T follicular helper cell (primary cell): Measurements from ENCODE around the gene LIMCH1.
"Not testable (repeated sequence)": the region's sequence is repeated elsewhere in the genome, so short reads cannot be mapped to it uniquely, and the experiment has no call there.

Source experiments
- DNase-seq: peaks from one replicate; pipeline ENCODE4 v3.0.0-alpha.2; 2020; ENCODE audit warnings: low read depth
- total RNA-seq, 2 experiments: gene quantifications; one replicate each; lab custom pipeline; 2026; lab: John Stamatoyannopoulos, UW

LIMCH1 gene, protein sequence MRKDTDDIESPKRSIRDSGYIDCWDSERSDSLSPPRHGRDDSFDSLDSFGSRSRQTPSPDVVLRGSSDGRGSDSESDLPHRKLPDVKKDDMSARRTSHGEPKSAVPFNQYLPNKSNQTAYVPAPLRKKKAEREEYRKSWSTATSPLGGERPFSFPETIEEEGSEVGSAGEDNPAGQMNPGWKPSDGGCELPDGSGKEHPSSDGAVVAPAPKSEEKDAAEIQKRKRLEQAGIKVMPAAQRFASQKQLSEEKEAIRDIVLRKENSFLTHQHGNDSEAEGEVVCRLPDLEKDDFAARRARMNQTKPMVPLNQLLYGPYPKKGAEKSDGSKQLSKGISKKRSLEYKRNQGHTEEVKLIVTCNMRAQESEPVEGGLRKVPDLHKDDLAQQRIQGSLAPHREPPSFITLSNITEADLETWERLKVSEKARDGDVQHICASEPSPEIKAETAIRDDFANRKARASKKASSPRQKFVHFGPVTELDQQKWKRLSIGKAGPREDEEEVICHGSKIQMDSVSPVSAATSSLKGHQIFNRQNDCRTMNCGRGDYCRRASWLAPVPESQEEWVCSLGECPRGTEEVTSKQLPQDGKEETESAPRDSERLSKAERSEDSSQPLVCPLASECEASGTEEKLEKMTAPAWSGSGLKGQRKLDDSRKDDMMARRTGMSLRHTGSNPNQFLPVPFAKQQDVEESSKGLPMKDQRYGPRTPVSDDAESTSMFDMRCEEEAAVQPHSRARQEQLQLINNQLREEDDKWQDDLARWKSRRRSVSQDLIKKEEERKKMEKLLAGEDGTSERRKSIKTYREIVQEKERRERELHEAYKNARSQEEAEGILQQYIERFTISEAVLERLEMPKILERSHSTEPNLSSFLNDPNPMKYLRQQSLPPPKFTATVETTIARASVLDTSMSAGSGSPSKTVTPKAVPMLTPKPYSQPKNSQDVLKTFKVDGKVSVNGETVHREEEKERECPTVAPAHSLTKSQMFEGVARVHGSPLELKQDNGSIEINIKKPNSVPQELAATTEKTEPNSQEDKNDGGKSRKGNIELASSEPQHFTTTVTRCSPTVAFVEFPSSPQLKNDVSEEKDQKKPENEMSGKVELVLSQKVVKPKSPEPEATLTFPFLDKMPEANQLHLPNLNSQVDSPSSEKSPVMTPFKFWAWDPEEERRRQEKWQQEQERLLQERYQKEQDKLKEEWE (N-terminal part only)
- total RNA-seq = 0.04 to 0.06 reads per million in 2 experiments

DNA sequence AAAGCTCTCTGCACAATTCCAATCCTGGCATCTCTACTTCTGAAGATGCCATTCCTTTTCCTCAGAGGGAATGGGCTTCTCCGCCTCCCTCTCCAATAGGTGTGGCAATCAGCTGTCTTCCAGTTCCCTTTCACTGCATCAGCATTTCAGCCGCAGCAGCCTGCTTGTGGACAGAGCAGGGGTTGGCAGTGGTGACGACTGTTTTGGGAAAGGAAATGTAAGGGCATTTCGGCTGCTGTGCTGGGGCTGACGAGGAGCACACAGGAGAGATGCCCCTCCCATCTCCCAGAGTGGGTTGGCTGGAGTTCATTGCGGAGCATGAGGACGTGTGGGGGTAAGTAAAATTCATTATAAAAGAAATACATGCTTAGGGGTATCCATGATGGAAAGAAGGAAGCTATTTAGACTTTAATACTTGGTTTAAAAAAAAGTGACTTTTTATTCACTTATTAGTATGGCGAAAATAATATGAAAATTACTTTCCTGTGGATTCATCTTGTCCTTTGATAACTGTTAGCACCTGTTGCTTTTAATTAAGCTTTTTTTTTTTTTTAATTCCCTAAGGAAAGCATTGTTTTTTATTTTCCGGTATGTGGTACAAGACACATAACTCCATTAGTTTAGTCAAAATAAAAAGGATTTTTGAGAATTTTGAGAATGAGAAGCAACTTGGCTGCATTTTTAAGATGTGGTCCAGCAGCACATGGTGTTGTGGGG, at the start of gene LIMCH1:
Gene LIMCH1 (plus strand): TSS at position 141 of the 717 bp plus-strand sequence. CDS start 67,839 bp downstream, outside the sequence.
- DNase-seq = no peak

DNA sequence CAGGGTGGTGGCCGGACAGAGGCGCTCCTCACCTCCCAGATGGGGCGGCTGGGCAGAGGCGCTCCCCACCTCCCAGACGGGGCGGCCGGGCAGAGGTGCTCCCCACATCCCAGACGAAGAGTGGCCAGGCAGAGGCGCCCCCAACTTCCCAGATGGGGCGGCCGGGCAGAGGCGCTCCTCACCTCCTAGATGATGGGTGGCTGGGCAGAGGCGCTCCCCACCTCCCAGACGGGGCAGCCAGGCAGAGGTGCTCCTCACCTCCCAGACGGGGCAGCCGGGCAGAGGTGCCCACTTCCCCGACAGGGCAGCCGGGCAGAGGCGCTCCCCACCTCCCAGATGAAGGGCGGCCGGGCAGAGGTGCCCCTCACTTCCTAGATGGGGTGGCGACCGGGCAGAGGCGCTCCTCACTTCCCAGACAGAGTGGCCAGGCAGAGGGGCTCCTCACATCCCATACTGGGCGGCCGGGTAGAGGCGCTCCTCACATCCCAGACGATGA, 46.8 kb upstream of the LIMCH1 start:
- not testable (repeated sequence) for DNase-seq

DNA sequence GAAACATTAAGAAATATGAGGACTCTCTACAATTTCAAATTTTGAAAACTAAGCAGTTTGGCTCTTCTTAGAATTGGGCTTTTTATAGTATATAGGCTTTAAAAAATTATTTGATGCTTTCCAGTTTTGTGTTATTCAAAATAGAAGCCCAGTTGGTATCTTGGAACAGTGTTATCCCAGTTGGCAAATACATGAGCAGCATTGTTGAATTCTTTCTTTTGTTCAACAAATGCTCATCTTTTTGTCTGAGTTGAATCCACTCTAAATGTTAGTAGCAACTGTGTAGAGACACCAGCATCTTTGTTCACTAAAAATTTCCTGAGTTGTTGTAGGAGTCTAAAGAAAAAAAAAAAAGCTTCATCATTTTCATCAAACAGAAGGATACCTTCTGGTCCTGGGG, 41.0 kb upstream of the LIMCH1 start:
- no peak for DNase-seq

DNA sequence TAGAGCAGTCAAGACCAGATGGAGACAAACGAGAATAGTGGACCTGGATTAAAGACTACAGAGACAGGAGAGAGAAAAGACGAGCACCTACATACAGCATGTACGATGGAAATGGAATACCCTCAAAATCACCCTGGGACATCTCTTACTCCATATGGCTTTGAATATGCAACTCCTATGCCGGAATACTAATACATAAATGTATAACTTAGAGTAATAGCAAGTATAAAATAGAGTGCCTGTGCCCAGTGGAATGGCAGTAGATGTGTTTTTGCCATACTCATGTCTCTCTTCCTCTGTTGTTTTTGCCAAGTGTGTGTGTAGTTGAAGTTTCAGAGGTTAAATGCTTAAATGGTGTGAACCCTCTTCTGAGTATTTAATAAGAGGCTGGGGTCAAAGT, 39.8 kb upstream of the LIMCH1 start:
- DNase-seq = no peak

DNA sequence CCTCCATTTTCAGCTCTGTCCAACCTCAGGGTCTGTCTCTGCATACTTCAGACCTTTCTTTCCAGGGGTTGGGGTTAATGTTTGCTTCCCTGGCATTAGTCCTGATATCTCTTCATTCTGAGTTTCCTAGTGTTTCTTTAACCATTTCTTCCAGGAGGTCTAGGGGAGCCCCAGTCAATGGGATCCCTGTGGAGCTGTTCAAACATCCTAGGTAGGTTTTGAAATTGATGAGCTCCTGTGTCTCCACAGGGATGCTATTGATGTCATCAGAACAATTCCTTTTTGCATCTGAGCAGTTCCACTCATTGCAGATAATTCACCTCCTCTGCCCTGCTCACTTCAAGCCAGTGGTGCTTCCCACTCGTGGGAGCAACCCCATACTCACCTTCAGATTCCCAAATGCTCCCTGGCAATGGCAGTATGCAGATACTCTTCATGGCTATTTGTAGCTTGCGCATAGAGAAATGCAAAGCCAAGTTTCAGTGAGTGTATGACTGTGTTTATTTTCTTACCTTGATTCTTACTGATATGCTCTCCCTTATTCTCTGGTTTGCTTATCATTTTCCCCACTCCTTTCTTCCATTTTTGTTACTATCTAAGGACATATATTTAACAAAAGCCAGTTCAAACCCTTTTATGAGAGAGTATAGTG, 33.7 kb upstream of the LIMCH1 start:
- DNase-seq = no peak

DNA sequence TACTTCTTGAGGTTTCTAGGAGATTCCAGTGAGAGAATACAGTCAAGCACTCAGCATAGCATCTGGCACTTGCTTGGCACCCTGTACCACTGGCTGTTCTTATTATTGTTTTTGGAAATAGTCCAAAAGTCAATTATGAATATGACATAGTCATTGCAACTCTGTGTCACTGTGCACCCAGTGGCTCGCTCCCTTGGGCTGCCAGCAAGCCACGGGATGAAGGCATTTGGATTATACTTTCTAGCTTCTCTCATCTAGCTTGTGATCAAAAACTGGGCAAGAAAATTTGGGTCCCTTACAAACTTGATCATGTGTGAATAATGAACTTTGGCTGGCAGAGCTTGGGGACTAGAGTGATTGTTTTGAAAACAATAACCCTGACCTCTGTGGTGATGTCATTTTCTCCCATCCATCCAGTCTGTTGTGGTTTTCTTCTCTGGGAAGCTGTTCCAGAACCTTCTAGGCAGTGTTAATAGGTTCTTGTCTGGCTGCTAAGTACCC, 32.7 kb upstream of the LIMCH1 start:
- no peak for DNase-seq

DNA sequence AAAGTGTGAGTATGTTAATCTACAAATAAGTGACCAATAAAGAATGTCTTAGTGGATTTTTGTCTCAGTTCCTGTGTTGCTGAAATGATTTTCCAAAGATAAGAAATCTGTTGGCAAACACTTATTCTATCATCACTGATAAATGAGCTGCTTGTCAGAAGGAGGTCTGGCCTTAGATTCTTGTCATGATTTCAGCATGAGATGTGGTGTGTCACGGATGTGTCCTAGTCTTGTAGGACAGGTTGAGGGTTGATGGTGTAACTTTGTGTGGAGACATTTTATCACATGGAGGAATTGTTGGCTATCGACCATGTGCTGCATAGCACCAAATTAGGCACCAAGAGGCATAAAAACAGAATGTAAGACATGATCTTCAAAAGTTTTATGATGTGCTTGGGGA, 31.8 kb upstream of the LIMCH1 start:
- DNase-seq = no peak

DNA sequence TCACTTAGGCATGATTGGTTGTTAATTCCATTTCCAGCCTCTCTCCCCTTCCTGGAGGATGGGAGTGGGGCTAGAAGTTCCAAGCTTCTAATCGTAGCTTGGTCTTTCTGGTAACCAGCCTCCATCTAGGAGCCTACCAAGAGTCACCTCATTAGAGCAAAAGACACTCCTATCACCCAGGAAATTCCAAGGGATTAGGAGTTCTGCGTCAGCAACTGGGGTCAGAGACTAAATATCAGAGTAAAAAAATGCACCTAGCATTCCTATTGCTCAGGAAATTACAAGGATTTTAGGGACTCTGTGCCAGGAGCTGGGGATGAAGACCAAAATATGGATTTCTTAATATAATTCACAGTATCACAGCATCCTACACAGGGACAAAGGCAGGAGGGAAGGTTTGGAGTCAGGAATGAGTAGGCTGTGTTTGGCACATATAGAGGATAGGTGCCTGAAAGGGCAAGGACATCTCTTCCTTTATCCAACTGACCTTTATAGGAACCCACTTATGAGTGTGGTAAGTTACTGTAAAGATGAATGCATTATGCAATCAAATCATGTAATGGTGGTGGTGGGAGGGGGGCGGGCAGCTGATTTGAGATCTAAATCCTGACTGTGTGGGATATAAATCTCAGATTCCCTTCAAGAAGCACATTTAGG, 30.5 kb upstream of the LIMCH1 start:
- no peak for DNase-seq

DNA sequence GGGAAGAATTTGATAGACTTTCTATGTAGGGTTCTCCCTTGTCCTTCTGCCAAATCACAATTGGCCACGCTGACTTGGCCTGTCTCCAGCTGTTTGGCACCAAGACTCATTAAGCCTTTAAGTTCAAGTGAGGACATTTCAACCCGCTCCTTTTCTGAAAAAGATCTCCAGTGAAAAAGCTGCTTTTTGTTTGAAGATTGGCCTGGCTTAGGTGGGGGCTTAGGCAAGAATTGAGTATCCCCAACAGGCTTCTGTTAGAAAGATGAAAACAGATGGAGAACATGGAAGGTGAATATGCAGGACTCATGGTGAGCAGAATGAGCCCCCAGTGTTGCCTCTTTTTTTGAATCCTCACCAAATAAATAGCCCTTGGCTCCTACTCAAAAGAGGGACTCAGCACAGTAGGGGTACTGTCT, 28.5 kb upstream of the LIMCH1 start:
- no peak for DNase-seq

DNA sequence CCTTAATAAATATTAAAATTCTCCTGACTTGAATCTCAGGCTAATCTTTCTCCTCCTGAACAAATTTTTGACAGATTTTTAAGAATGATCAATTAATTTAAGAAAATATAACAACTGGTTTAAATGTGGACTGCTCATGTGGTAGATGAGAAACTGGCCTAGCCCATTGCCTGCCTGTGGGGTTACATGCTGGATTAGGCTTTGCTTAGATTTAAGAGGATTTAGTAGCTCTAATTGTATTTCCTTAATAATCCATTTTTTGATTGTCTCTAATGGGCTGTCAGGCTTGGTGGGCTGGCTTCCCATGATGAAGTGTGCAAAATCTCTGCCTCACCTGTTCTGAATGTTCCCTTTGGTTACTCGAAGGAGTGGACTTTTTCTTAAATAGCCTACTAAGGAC, 27.8 kb upstream of the LIMCH1 start:
- DNase-seq = no peak

DNA sequence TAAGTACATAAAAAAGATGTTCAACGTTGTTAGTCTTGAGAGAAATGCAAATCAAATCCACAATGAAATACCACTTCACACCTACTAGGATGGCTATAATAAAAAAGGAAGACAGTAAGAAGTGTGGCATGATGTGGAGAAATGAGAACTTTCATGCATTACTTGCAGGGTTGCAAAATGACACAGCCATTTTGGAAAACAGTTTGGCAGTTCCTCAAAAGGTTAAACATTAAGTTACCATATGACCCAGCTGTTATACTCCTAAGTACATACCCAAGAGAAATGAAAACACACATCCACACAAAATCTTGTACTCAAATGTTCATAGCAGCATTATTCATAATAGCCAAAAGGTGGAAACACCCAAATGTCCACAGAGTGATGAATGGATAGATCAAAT, 25.8 kb upstream of the LIMCH1 start:
- no peak for DNase-seq

DNA sequence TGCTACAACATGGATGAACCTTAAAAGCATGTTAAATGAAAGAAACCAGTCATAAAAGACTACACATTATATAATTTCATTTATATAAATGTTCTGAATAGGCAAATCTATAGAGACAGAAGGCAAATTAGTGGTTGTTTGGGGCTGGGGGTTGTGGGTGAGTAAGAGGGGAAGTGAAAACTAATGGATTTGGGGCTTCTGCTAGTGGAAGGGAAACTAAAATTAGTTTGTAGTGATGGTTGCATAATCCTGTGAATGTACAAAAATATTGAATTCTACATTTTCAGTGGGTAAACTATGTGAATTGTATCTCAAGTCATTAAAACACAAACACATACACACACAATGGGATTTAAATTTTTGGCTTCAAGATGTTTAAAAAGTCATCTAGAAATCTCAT, 25.4 kb upstream of the LIMCH1 start:
- DNase-seq = no peak

DNA sequence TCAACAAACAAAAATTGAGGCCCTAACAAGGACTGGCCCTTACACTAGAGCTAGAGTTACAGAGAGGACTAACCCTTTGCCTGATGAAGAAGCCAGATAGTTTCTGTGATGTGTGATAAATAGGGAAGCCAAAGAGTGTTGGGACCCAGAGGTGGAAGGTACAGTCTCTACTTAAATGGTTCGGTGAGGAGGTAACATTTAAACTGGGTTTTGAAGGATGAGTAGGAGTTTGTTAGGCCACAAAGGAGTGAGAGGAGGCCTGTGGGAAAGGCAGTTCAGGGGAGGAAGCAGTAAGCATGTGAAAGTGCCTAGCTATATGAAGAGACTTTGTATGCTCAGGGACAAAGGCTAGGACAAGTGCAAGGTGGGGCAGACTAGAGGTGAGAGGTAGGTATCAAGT, 23.8 kb upstream of the LIMCH1 start:
- DNase-seq = no peak

DNA sequence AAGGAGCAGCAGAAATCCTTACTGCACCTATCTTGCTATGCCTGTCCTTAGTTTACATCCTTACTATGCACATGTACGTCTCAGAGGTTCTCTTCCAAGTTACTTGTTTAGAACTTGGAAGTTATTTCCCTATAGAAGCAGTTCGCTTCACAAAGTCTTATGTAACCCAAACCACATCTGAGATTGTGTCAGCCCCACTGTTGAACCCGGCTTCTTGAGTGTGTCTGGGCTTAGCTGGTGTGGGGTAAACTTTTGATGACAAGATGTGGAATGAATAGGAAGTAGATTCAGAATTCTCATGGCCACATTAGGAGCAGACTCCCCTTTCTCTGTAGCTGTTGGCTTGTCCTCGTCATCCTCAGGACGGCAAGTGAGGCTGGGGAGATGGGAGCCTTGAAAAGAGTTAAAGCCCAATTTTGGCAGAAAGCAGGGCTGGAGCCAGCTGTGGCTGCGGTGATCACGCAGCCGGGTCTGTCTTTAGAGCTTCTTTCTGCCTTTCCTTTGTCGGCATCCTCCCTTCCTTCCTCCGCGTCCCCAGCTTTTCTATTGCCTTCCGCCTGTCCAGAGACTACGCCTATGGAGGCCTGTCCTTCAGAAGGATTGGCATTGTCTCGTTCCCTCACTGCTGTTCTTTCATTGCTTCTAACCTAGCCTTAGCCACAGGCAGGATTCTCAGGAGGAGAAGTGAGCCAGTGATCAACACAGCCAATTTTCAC, 23.0 kb upstream of the LIMCH1 start:
- no peak for DNase-seq

DNA sequence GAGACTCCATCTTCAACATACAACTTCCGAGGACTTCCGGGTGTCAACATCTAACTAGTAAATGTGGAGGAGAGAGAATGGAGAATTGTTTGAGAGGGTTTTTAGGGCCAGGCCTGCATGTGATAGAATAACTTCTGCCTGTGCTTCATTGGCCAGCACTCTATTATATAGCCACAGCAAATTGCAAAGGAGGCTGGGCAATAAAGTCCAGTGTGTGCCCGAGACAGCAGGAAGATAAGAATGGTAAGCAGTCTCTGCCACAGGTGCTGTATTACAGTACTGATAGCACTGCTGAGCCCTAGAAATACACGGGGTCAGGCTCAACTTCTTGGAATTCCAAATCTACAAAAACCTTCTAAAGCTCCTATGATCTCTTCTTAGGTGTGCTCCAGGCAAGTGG, 20.8 kb upstream of the LIMCH1 start:
- DNase-seq = no peak

DNA sequence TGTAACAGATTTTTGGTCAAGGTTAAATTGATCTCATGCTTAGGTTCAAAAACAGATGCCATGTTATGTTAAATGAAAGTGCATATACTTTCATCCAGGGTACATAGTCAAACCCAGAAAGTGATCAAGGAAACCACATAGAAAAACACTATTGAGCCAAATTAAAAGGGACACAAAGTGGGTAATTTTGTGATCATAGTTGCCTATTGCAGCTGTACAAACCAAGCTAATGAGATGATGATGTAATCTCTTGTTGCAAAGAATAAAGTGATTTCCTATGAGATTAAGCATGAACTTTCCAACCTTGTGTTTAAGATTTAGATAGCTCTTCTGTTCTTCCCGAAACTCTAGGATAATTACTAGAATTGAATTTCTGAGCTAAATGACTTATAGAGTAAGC, 20.2 kb upstream of the LIMCH1 start:
- DNase-seq = no peak

DNA sequence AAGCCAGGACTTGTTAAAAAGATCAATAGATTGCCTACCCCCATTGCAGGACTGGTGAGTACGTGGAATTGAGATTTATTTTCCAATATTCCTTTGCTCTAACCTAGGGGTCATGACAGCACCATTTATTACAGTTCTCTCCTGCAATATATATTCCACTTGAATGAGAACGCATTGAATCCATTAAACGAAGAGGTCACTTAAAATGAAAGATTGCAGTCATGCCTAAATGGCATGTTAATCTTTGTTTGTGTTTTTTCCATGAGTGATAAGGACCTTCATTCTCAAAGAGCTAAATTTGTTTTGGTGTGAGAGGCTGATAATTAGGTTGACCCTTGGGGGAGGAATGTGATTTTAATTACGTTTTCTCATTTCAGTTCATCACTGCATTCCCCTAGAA, 13.5 kb upstream of the LIMCH1 start:
- no peak for DNase-seq

DNA sequence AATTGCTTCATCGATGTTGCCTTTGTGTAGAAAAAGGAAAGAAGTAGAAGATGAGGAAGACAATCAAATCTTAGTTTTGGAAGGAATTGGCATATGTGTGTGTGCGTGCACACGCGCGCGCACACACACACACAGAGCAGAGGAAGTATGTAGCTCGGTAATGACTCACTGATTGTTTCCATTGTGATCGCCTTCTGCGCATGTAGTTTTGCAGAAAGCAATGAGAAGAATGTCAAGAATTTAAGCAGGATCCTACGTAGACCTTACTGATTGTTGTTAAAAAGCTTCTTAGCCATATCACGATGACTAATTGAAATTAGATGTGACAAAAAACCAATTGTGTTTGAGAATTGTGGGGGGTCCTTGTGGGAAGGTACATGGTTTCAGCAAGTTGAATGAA, 12.8 kb upstream of the LIMCH1 start:
- no peak for DNase-seq

DNA sequence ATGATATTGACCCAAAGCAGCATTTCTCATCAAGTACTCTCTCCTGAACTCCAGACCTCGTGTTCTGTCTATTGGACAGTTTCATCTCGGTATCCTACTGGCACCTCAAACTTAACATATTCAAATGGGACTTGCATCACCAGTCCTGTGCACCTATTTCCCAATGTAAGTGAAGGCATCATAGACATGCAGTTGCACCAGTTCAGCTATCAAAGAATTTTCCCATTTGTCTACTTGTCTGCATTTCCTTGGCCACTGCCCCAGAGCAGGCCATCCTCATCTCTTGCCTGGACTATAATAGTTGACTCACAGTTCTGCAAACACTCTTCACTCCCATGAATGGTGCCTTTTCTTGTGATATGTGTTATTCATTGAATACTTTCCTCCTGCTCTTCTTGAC, 11.3 kb upstream of the LIMCH1 start:
- DNase-seq = no peak
